Liver (tissue), 3 donors: ENCODE results near the gene HDAC9.
A peak's percentile ranks its signal among the peaks of the same experiment; 100 is the strongest.

Experiments used
- ATF3 ChIP-seq: IDR thresholded peaks from 2 replicates; pipeline ENCODE4 v1.6.1; 2016; ENCODE audit warnings: antibody characterized with exemption
- CTCF ChIP-seq: fragments of 150-350 bp; IDR thresholded peaks from 2 replicates; pipeline ENCODE4 v1.5.1; 2017; ENCODE audit warnings: improper control_type of control experiment, low read depth, low read length; ENCODE audit not compliant: missing input control
- RAD21 ChIP-seq, 2 donors: IDR thresholded peaks; 2 replicates each; pipeline ENCODE4 v1.6.1; 2016; ENCODE audit warnings: antibody characterized with exemption in 2 of 2, mild to moderate bottlenecking in 2 of 2
- SP1 ChIP-seq: IDR thresholded peaks from 2 replicates; pipeline ENCODE4 v1.6.1; 2018; ENCODE audit warnings: antibody characterized with exemption, mild to moderate bottlenecking
- TAF1 ChIP-seq: conservative IDR thresholded peaks from 2 replicates; pipeline ENCODE4 v1.6.1; 2016; ENCODE audit warnings: antibody characterized with exemption, mild to moderate bottlenecking
- YY1 ChIP-seq: IDR thresholded peaks from 2 replicates; pipeline ENCODE4 v1.6.1; 2016; ENCODE audit warnings: antibody characterized with exemption, mild to moderate bottlenecking
- donor health status: healthy.
- donor health status: healthy.

- TF ChIP-seq CTCF: peak; percentile 74
- TF ChIP-seq ATF3: no peak
- TF ChIP-seq SP1: no peak
- TF ChIP-seq RAD21 (IDR thresholded peaks at IDR 0.05): peak; percentile 55 to 68
- TF ChIP-seq YY1: no peak
- no peak for TF ChIP-seq TAF1
Observed at GRCh38 chr7:19051767-19052375, 556.3 kb downstream of the HDAC9 start.
